SK-N-SH (cell line): Measurements from ENCODE around the gene CLCN1. TPM values are rescaled to one million over a fixed set of nuclear protein-coding genes. Genes with fewer than 3 reads are reported as not detected.

Experiments
- CTCF ChIA-PET: fragments of 300-600, 350-600 bp; formaldehyde crosslinking; extraction: SDS; loops from one replicate; lab custom pipeline; 2021; lab: Yijun Ruan, JAX
- POLR2A ChIA-PET: fragments of 350-600 bp; sonication (Branson Sonifier 250); formaldehyde crosslinking; extraction: SDS; loops from one replicate; lab custom pipeline; 2020; ENCODE audit warnings: antibody characterized with exemption, inconsistent platforms; lab: Yijun Ruan, JAX
- DNase-seq: peaks from one replicate; pipeline ENCODE4 v3.0.0; 2012
- H2AFZ ChIP-seq: fragments of 200-600 bp; sonication (generic); 2 replicates; pipeline ENCODE4 v1.8.1; 2016; ENCODE audit warnings: antibody characterized with exemption, mild to moderate bottlenecking, low read depth
- H3F3A ChIP-seq: fragments of 200-600 bp; sonication (generic); replicated peaks from 2 replicates; pipeline ENCODE3; 2016; ENCODE audit warnings: antibody characterized with exemption, mild to moderate bottlenecking; ENCODE audit not compliant: insufficient read depth
- H3K27ac ChIP-seq, 2 experiments: fragments of 200-500 bp in 1 of 2; fragments of 200-600 bp in 1 of 2; sonication (Bioruptor generic) in 1 of 2; sonication (generic), shearing (Covaris generic) in 1 of 2; 2 replicates each; pipeline versions ENCODE4 v1.5.1 to v1.6.1; 2014 to 2016; ENCODE audit warnings: low read depth in 2 of 2, inconsistent platforms in 1 of 2, low read length in 1 of 2, mild to moderate bottlenecking in 1 of 2, mixed read lengths in 1 of 2
- H3K27me3 ChIP-seq: fragments of 200-600 bp; sonication (generic), shearing (Covaris generic); 2 replicates; pipeline ENCODE4 v1.6.1; 2016; ENCODE audit warnings: mixed run types; ENCODE audit not compliant: insufficient read depth
- H3K36me3 ChIP-seq, 2 experiments: fragments of 200-500 bp in 1 of 2; fragments of 200-600 bp in 1 of 2; sonication (Bioruptor generic) in 1 of 2; sonication (generic) in 1 of 2; replicated peaks in 1 of 2; 2 replicates each; pipeline versions ENCODE3 to v1.5.1; 2014 to 2016; ENCODE audit warnings: low read length in 1 of 2, mild to moderate bottlenecking in 1 of 2; ENCODE audit not compliant: insufficient read depth in 2 of 2, control insufficient read depth in 1 of 2
- H3K4me1 ChIP-seq, 2 experiments: fragments of 200-500 bp in 1 of 2; fragments of 200-600 bp in 1 of 2; sonication (Bioruptor generic) in 1 of 2; sonication (generic), shearing (Covaris generic) in 1 of 2; 2 replicates each; pipeline versions ENCODE4 v1.5.1 to v1.6.1; 2014 to 2016; ENCODE audit warnings: low read depth in 1 of 2, low read length in 1 of 2, mixed run types in 1 of 2; ENCODE audit not compliant: insufficient read depth in 2 of 2, control insufficient read depth in 1 of 2
- H3K4me2 ChIP-seq: fragments of 200-600 bp; sonication (generic), shearing (Covaris generic); 2 replicates; pipeline ENCODE4 v1.6.1; 2017; ENCODE audit warnings: mixed run types
- H3K4me3 ChIP-seq, 2 experiments: fragments of 200-500 bp in 1 of 2; fragments of 200-600 bp in 1 of 2; sonication (Bioruptor generic) in 1 of 2; sonication (generic), shearing (Covaris generic) in 1 of 2; 2 replicates each; pipeline versions ENCODE4 v1.5.1 to v1.8.1; 2014 to 2016; ENCODE audit warnings: low read depth in 2 of 2, inconsistent platforms in 1 of 2, low read length in 1 of 2, mild to moderate bottlenecking in 1 of 2, mixed read lengths in 1 of 2, moderate library complexity in 1 of 2
- H3K79me2 ChIP-seq: fragments of 200-600 bp; sonication (generic); 2 replicates; pipeline ENCODE4 v1.8.1; 2017; ENCODE audit warnings: mild to moderate bottlenecking; ENCODE audit not compliant: insufficient read depth
- H3K9ac ChIP-seq: fragments of 200-600 bp; sonication (generic); 2 replicates; pipeline ENCODE4 v1.6.1; 2017; ENCODE audit warnings: mixed run types
- H3K9me2 ChIP-seq: fragments of 200-600 bp; sonication (generic); 2 replicates; pipeline ENCODE4 v1.6.1; 2017; ENCODE audit warnings: mixed run types
- H3K9me3 ChIP-seq: fragments of 200-600 bp; sonication (generic); 2 replicates; pipeline ENCODE4 v1.6.1; 2017; ENCODE audit warnings: mixed run types, mild to moderate bottlenecking, moderate library complexity
- H4K20me1 ChIP-seq: fragments of 200-600 bp; sonication (generic); 2 replicates; pipeline ENCODE4 v1.6.1; 2017; ENCODE audit warnings: mild to moderate bottlenecking, mixed run types; ENCODE audit not compliant: insufficient read depth
- CHD2 ChIP-seq: fragments of 150-350 bp; IDR thresholded peaks from 2 replicates; pipeline ENCODE4 v1.6.1; 2018; ENCODE audit warnings: low read length; ENCODE audit not compliant: partially characterized antibody
- ELF1 ChIP-seq: IDR thresholded peaks from 2 replicates; pipeline ENCODE4 v1.4.0; 2012
- EZH2phosphoT487 ChIP-seq: fragments of 200-600 bp; sonication (generic); IDR thresholded peaks from 2 replicates; pipeline ENCODE4 v1.6.1; 2017; ENCODE audit warnings: low read depth, mixed run types, mild to moderate bottlenecking, antibody characterized with exemption, moderate library complexity, borderline replicate concordance
- FOSL2 ChIP-seq: IDR thresholded peaks from 2 replicates; pipeline ENCODE4 v1.4.0; 2012; ENCODE audit warnings: low read depth, mild to moderate bottlenecking, moderate library complexity, borderline replicate concordance
- GATA2 ChIP-seq: sonication (generic); formaldehyde crosslinking; IDR thresholded peaks from 2 replicates; pipeline ENCODE4 v1.5.0; 2020; ENCODE audit warnings: mild to moderate bottlenecking, missing genetic modification reagents
- JUND ChIP-seq: IDR thresholded peaks from 2 replicates; pipeline ENCODE4 v1.4.0; 2012
- MXI1 ChIP-seq: IDR thresholded peaks from 2 replicates; pipeline ENCODE4 v1.6.1; 2012; ENCODE audit warnings: mild to moderate bottlenecking, low read depth, low read length, improper control_type of control experiment
- RAD21 ChIP-seq: IDR thresholded peaks from 2 replicates; pipeline ENCODE4 v1.6.1; 2012; ENCODE audit warnings: mild to moderate bottlenecking, low read length
- RXRA ChIP-seq: IDR thresholded peaks from 2 replicates; pipeline ENCODE4 v1.4.0; 2012; ENCODE audit warnings: low read depth, mild to moderate bottlenecking, borderline replicate concordance
- TCF12 ChIP-seq: IDR thresholded peaks from 2 replicates; pipeline ENCODE4 v1.4.0; 2012
- WGBS: methylation state at CpG from one replicate; pipeline ENCODE4 v1.1.6; 2017; ENCODE audit warnings: low lambda C conversion rate; 5-methylcytosine and 5-hydroxymethylcytosine counted together
- polyA plus RNA-seq, 3 experiments: library from polyadenylated mRNA; depleted of rRNA; stranded (reverse); fragments of >200 nt; gene quantifications; 2 replicates each; pipeline ENCODE4 v1.2.3, GENCODE V29; 2012
- TF ChIP-seq, protein P1 (sequence below): fragments of 200-600 bp; sonication (generic); IDR thresholded peaks from 2 replicates; pipeline ENCODE4 v1.6.1; 2017; ENCODE audit warnings: antibody characterized with exemption, mild to moderate bottlenecking, moderate library complexity
- TF ChIP-seq, protein P2 (sequence below): IDR thresholded peaks from 2 replicates; pipeline ENCODE4 v1.4.0; 2012; ENCODE audit warnings: low read depth, borderline replicate concordance

Gene CLCN1
- polyA plus RNA-seq, 1 of the 3 experiments (the other 2 are of a cell fraction) = 0.12 TPM

DNA sequence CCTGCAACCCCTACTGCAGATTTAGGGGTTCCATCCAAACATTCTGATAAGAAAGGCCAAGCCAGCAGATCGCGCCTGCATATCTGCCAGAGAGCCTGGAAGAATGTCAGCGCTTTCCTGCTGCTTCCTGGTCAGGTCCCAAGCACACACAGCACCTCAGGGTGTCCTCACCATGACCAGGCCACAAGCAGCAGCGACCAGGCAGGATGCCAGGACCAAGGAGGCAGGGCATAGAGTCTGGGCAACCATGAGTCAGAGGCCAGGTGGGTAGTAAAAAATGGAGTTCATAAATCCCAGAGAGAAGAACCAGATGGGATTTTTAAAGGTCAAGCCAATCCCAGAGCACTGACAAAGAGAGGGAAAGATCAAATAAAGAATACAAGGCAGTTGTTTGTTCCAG lies 52.1 kb downstream of the CLCN1 start (continued):
- TF ChIP-seq, protein P1, sequence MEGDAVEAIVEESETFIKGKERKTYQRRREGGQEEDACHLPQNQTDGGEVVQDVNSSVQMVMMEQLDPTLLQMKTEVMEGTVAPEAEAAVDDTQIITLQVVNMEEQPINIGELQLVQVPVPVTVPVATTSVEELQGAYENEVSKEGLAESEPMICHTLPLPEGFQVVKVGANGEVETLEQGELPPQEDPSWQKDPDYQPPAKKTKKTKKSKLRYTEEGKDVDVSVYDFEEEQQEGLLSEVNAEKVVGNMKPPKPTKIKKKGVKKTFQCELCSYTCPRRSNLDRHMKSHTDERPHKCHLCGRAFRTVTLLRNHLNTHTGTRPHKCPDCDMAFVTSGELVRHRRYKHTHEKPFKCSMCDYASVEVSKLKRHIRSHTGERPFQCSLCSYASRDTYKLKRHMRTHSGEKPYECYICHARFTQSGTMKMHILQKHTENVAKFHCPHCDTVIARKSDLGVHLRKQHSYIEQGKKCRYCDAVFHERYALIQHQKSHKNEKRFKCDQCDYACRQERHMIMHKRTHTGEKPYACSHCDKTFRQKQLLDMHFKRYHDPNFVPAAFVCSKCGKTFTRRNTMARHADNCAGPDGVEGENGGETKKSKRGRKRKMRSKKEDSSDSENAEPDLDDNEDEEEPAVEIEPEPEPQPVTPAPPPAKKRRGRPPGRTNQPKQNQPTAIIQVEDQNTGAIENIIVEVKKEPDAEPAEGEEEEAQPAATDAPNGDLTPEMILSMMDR = no peak
- TF ChIP-seq ELF1 (no peak), TCF12 (peak; percentile 89), EZH2phosphoT487 (no peak), RXRA (peak; percentile 46; the same call in 1 of the 2 replicates)

DNA sequence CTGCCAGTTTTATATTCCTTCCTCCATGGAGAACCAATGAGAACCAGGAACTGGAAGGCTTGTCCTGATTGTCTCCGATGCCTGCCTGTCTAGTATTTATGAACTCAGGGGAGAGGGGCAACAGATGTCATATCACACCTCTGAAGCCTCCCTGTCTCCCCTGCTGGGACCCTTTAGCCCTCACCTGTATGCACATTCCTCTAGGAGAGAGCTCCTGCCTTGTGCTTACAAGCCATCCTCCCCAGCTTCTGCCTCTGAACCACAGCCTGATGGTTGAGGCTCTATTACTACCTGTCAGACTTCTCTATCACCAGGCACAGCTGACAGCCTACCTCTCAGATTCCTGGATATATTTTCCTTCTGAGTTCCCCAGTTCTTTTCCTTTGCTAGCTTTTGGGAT lies 52.5 kb downstream of the CLCN1 start:
- Histone ChIP-seq H4K20me1 (no peaks in the 10 kb centered on the region), H3K4me1 (peaks cover 6 to 16% of the 10 kb centered on the region in 2 experiments; a peak in 3 of 4 replicates), H3K36me3 (no peaks in the 10 kb centered on the region), H3K27me3 (no peaks in the 10 kb centered on the region), H3F3A (peaks cover 15% of the 10 kb centered on the region), H2AFZ (no peak overlapping the region), H3K9me2 (no peaks in the 10 kb centered on the region), H3K9ac (no peak overlapping the region), H3K27ac (no peak overlapping the region), H3K79me2 (no peaks in the 10 kb centered on the region), H3K4me3 (no peak overlapping the region), H3K9me3 (no peaks in the 10 kb centered on the region), H3K4me2 (no peak overlapping the region; the same call in 1 of the 2 replicates)
- 95% methylated on average over 1 of the region's 1 CpG for WGBS
- ChIA-PET CTCF (interaction anchor here (1.0 to 3.3 kb wide), 3 partner anchors 12 to 128 kb away, joined by 3 to 29 read pairs (median 12); partner anchors contain the start of gene ZYX), POLR2A (no interaction called here)
- DNase-seq = no peak
- TF ChIP-seq RAD21 = no peak
- no peak for TF ChIP-seq JUND
- TF ChIP-seq GATA2 (CRISPR knock-in tag) = no peak
- TF ChIP-seq, protein P2, sequence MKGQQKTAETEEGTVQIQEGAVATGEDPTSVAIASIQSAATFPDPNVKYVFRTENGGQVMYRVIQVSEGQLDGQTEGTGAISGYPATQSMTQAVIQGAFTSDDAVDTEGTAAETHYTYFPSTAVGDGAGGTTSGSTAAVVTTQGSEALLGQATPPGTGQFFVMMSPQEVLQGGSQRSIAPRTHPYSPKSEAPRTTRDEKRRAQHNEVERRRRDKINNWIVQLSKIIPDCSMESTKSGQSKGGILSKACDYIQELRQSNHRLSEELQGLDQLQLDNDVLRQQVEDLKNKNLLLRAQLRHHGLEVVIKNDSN = no peak
- no peak for TF ChIP-seq RXRA
- TF ChIP-seq MXI1 = no peak
- no peak for TF ChIP-seq CHD2
- TF ChIP-seq FOSL2 = no peak
